ENCODE data around the gene EPRS1.
"Not testable (repeated sequence)": the region's sequence is repeated elsewhere in the genome, so short reads cannot be mapped to it uniquely, and the experiment has no call there.

The EPRS1 gene

GRCh38 chr1:220046052-220046930, at the start of gene EPRS1:
Gene EPRS1 (minus strand): TSS chr1:220046505. CDS start chr1:220046388, 117 bp downstream.
- TF ChIP-seq, protein P1, sequence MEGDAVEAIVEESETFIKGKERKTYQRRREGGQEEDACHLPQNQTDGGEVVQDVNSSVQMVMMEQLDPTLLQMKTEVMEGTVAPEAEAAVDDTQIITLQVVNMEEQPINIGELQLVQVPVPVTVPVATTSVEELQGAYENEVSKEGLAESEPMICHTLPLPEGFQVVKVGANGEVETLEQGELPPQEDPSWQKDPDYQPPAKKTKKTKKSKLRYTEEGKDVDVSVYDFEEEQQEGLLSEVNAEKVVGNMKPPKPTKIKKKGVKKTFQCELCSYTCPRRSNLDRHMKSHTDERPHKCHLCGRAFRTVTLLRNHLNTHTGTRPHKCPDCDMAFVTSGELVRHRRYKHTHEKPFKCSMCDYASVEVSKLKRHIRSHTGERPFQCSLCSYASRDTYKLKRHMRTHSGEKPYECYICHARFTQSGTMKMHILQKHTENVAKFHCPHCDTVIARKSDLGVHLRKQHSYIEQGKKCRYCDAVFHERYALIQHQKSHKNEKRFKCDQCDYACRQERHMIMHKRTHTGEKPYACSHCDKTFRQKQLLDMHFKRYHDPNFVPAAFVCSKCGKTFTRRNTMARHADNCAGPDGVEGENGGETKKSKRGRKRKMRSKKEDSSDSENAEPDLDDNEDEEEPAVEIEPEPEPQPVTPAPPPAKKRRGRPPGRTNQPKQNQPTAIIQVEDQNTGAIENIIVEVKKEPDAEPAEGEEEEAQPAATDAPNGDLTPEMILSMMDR (IDR thresholded peaks at IDR 0.05; ENCODE audit: insufficient read depth, low read depth, low read length, missing control alignments), result peak; percentile 75
- H3K4me3 ChIP-seq (ENCODE audit: low read length), result peak within 1 kb of the TSS; percentile 96
- DNase-seq (ENCODE audit: low read depth), result peak; percentile 97

DNA sequence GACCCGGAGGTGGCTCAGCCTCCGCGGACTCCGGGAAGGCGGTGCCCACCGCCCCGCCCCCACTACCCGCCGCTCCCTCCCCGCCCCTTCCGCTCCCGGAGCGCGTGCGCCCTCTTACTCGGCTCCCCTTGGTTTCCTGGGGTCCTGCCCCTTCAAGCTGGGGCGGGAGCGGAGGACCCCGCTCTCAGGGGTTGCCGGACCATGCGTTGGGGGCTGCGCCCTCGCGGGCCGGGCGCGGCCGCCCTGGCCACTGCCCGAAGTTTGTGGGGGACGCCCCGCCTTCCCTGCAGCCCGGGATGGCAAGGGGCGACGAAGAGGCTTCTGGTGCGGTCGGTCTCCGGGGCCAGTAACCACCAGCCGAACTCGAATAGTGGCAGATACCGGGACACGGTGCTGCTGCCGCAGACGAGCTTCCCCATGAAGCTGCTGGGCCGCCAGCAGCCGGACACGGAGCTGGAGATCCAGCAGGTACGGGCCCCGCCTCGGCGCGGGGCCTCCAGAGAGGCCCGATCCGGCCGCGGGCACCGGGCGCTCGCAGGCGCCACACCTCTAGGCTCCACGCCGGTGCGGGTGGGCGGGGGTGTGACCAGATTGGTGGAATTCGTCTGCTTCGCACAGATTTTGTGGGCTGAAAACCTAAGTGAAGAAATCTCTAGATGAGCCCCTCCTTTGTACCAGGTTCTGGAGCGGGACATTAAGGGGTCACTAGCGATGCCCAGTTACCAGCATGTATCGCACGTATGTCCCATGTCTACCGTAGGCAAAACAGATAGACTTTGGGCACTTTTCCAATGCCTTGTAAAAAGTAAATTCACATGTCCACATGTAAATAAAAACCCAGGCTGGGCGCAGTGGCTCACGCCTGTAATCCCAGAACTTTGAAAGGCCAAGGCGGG, 48.0 kb upstream of the EPRS1 start, which contains the start of gene IARS2:
TSS of gene IARS2 (plus strand) at position 117 of the 896 bp plus-strand sequence. CDS start at position 202, 85 bp downstream.
- H3K4me3 ChIP-seq (ENCODE audit: low read length), result peak within 1 kb of the TSS; percentile 86
- TF ChIP-seq, protein P1 (IDR thresholded peaks at IDR 0.05; ENCODE audit: insufficient read depth, low read depth, low read length, missing control alignments), result no peak
- DNase-seq (ENCODE audit: low read depth), result peak; percentile 91

- DNase-seq (ENCODE audit: low read depth), result no peak
- H3K4me3 ChIP-seq (ENCODE audit: low read length), result no peak overlapping the region
- TF ChIP-seq, protein P1 (IDR thresholded peaks at IDR 0.05; ENCODE audit: insufficient read depth, low read depth, low read length, missing control alignments), result no peak
These were observed 47.2 kb upstream of the EPRS1 start for GRCh38 chr1:220093361-220094015.

- TF ChIP-seq, protein P1 (IDR thresholded peaks at IDR 0.05; ENCODE audit: insufficient read depth, low read depth, low read length, missing control alignments), result no peak
- no peak for DNase-seq (ENCODE audit: low read depth)
- H3K4me3 ChIP-seq (ENCODE audit: low read length), result no peak overlapping the region
These were observed 46.4 kb upstream of the EPRS1 start for GRCh38 chr1:220092694-220093093.

DNA sequence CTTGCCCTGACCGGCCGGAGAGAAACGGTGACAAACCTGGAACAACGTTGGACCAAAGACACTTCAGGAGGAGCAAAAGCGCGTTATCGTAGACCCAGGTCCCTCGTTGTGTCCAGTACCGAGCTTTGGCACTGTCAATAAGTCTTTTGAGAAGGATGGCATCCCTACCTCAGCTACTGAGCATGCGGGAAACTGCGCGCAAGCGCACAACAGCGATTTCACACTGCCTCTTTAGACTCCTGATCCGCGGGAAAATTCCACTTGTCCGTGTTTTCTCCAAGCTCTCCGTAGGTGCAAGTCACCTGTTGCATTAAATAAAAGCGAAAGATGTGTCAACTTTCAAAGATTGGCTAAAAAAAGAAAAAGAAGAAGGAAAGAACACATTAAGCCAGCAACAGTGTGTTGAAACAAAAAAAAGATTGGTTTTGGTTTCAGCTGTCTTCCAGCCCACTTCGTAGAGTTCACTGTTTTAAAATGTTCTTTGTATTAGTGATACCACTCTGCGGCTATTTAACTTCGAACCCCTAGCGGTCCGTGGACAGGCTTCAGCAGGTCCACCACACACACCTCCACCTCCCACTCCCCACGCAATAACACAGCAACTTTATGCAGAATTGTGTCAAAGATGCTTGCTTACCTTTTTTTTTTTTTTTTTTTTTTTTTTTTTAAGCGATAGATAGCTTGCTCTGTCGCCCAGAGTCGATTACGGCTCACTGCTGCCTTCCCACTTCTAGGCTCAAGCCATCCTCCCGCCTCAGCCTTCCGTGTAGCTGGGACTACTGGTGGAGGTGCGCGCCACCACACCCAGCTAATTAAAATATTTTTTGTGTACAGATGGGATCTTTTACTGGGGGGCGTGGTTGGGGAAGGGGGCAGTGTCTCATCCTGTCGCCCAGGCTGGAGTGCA, 43.6 kb upstream of the EPRS1 start, which contains the start of gene BPNT1:
TSS of gene BPNT1 (minus strand) at position 139 of the 907 bp plus-strand sequence. CDS start 9,942 bp downstream, outside the sequence.
- TF ChIP-seq, protein P1 (IDR thresholded peaks at IDR 0.05; ENCODE audit: insufficient read depth, low read depth, low read length, missing control alignments), result no peak
- H3K4me3 ChIP-seq (ENCODE audit: low read length), result peak within 1 kb of the TSS; percentile 80
- peak; percentile 98 for DNase-seq (ENCODE audit: low read depth)

- not testable (repeated sequence) for DNase-seq (ENCODE audit: low read depth); H3K4me3 ChIP-seq (ENCODE audit: low read length)
These were observed 40.0 kb upstream of the EPRS1 start for GRCh38 chr1:220086261-220086686.

Measured in epithelial cell of esophagus (primary cell).